Right ventricle myocardium inferior (tissue), 1 donor: ENCODE measurements around the gene GULP1. TPM values are rescaled to one million over a fixed set of nuclear protein-coding genes. Genes with fewer than 3 reads are reported as not detected.

Source experiments
- ATAC-seq: fragments of 200-7000 bp; cut with Tn5 transposase; one replicate; pipeline ENCODE4 v1.9.1; 2020; ENCODE audit warnings: mild to moderate bottlenecking, moderate library complexity
- DNase-seq: peaks from one replicate; pipeline ENCODE4 v3.0.0; 2021; ENCODE audit errors: missing footprints
- intact Hi-C: fragments of 100-400 bp; cut with DNase I; formaldehyde crosslinking; loops from one replicate; pipeline ENCODE4 v1.11.0; 2022
- total RNA-seq: library from RNA; stranded (reverse); fragmentation: NEBNext Ultra II Directional; extraction: Animal tissue kit (Norgen Biotek cat#: 25700); gene quantifications from one replicate; pipeline ENCODE4 v1.2.1, GENCODE V29; 2021
- donor health status: DM: no; HTN: yes; CAD: no; lungs with severe emphysema.

GULP1 gene
- total RNA-seq, 1 donor from 2014 or later, result 6.7 TPM

DNA sequence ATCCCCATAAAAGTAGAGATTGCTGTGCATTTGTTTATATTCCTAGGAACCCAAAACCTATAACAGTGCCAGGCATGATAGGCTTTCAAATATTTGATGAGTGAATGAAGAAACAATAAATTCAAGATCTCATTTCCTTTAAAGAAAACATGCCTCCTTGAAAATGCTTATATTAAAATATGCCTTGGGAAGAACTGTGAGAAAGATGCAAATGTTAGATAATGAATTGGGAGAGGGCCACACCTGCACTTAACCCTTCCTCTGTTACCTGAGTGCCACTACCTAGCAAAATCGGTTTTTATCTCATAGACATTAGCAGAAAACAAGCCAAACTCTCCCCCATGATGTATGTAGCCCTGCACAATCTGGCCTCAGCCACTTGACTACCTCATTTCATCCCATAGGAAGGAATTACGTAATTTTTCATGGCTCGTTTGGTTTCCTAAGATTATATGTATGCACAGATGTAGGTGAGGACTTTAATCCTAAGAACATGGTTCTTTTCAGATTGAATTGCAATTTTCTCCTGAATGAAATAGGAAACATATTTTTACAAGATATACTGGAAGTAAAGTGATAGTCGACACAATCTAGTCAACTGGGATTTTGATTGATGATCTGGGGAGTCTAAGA, 25.2 kb downstream of the GULP1 start:
- ATAC-seq, result no peak
- intact Hi-C loops, result no loop called here

DNA sequence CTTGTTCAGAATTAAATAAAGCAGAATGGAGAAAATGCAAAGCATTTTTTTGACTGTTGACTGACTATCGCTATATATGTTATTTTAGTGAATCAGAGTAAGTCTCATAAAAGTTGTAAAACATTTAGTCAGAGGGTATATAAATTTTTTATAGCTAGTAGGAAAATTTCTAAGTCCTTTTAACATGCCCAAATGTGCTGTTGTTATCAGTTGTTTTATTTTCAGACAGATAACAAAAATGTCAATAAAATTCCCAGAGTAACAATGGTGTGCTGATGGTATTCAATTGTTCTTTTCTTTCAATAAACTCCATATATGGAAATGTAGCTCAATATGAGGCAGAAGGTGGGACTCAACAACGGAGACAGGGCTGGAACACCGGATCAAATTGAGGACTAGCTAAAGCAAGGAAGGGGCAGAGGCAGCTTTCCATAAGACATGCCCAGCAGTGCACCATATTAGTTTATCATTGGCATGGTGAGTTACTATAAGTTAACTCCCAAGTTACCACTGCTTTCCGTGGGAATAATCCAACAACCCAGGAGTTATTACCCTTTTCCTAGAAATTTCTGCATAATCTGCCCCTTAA, 26.6 kb downstream of the GULP1 start:
- no peak for ATAC-seq
- no peak for DNase-seq
- intact Hi-C loops, result no loop called here

More for the DNA sequence above, 25.2 kb downstream of the GULP1 start:
- DNase-seq, result no peak

DNA sequence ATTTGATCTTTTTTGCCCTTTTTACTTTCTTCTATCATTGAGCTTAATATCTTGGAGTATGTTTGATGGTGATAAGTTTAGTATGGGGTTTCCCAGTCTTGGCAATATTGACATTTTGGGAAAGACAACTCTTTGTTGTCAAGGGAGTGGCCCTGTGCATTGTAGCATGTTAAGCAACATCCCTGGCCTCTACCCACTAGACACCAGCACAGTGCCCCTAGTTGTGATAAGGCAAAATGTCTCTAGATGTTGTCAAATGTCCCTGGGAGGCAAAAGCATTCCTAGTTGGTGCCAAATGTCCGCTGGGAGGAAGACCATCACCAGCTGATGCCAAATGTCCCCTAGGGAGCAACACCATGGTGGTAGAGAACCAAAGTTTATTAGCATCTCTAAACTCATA, 28.2 kb downstream of the GULP1 start:
- intact Hi-C loops, result no loop called here
- ATAC-seq (no peak), DNase-seq (no peak)

DNA sequence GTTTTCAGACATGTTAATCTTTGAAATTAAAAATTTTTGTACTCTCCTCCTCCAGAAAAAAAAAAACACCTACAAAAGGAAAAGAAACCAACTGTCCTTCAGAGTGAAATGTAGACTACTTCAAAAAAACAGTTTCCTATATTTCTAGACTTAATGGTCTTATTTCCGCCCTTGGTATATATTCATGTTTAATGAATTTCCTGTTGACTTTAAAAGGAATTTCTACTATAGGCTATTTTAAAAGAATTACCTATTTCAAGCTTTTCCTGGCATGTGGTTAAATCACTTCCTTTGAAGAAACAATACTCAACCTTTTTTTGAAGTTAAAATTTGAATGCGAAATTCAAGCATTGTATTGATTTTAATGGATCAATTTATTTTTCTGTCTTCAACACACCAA, 29.2 kb downstream of the GULP1 start:
- intact Hi-C loops, result no loop called here
- ATAC-seq, result no peak
- DNase-seq, result no peak

DNA sequence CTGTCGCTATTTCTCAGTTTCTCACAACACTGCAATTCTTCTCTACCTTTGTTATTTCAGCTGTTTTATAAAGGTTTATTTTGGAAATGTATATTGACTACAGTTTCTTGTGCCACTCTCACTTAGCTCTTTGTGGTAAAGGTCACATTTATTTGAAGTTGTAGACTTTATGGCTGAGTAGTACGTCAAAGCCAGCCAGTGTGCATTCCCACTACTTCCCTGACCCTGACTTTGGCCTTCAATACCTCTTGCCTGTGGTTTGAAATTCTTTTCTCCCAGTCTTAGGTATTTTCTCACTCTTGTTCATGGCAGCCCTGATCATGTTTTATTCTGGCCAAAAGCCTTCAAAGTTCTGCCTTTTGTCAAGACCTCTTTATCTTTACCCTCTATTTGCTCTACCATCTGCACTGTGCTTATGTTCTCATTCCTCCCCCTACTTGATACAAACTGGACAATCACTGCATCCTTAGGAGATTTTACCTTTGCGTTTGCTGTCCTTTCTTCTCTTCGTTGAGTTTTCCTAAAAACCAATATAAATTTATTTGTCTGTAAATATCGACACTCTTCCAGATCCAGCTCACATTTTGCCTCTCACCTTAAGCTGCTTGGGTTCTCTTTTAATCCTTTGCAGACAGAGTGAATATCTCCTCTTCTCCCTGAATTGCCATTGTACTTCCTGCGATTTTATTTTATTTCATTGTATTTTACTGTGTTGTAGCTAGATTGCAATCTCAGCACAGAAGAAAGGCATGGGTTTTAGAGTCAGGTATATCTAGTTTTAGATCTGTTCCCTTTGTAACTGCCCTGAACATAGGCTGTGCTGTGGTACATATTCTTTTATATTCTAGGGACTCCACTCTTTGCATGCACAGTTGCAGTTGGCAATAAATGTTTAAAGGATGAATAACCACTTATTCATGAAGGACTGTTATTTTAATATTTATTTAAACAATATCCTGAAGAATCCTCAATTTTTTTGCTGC, 31.2 kb downstream of the GULP1 start:
- ATAC-seq, result no peak
- DNase-seq, result no peak
- intact Hi-C loops, result no loop called here

DNA sequence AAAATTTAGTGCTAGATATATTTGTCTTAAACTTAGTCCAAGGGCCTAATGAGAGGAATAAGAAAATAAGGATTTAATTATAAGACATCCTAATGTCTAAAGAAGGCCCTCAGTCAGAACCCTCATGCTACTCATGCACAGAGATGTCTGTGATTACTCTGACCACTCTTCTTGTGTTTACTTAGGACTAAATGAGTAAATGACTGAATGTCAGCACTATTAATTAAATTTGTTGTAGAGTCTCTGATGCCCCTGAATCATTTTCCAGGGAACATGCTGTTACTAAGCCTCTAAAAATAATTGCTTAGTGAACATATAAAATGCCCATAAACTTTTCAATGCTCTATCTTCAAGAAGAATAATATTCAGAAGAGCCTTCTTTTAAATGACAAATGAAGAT, 32.4 kb downstream of the GULP1 start:
- ATAC-seq (no peak), DNase-seq (no peak)
- intact Hi-C loops, result no loop called here

DNA sequence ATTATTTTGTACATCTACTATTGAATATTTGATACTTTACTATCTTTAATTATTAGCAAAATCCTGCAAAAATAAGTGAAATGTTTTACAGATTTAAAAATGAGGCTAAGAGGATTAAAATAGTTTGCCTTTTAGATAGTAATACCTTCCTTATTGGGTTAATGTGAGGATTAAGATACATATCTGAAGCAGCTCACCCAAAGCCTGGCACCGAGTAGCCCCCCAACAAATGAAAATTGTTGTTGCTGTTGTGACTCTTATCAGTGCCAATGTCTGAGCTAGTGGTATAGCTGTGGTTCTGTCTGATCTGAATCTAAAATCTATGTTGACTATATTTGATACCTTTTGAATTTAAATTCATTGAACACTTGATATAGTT, 34.6 kb downstream of the GULP1 start:
- ATAC-seq (no peak), DNase-seq (no peak)
- intact Hi-C loops, result no loop called here

DNA sequence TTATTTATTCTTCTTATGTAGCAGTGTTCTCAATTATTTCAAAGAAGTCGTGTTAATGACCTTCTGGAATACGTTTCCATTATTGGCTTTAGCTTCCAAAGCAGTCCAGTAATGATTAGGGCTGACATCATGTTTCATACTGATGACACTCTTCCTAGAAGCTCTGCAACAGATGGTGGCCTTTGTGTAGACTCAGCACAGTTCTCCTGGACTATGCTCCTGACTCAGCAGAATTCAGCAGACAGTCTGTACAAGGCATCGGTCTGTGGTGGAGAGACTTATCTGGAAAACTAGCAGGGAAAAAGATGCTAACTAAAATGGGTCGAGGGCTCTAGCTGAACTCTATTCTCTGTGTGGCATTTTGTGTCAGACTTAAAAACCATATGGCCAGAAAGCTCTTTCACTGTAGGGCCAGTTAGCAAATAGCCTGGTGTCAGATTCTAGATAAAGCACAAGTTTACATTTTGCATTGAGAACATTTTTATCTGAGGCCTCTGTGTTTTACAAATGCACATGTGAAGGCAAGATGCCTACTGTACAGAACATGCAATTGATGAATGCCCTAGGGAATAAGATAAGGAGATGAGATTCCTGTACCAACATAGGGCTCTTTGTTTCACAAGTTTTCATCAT, 35.1 kb downstream of the GULP1 start:
- intact Hi-C loops, result no loop called here
- DNase-seq, result no peak
- ATAC-seq, result peak; percentile 67

DNA sequence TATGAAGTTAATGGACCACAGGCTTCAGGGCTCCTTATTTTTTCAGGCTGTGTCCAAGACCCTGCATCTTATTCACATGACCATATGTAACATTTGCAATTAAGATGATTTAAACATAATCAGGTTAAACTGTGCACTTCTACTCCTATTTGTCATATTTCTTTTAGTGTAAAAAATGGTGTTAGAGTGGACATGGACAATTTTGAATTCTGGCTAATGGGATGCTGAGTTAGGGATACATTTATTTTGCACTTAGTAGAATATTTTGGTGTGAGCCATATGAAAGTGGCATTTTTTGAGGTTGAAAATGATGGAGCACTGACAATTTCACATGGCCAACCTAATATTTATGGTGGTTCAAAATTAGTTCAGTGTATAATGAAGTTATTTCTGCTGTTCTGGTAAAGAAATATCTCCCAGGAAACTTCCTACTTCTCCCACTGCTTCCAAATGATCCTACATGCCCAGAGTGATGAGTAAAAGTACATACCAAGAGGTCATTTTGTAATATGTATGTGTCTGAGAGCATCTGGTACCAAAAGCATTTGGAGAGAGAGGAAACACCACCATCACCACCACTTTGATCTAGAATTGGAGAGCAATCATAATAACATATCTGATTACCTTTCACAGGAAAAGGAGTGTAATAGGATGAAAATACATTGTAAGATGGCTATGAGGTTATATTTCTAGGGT, 36.0 kb downstream of the GULP1 start:
- no peak for ATAC-seq
- no peak for DNase-seq
- intact Hi-C loops, result no loop called here

DNA sequence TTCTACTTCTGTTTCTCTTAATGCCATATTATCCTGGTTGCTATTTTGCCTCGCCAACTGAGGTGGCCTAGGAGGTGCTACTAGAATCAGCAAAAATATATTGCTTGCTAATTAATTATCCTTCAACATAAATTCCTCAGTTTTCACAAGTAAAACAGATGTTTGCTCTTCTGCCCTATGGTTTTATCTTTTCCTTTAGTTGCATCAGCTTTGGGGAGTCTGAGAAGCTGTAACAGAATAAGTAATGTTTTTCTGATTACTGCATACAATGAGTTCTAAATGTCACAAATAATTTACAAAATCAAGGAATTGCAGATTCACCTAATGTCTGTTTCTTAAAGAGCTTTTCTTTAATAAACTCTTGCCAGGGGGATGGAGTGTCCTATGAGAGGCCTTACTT, 36.7 kb downstream of the GULP1 start:
- intact Hi-C loops, result no loop called here
- ATAC-seq (no peak), DNase-seq (no peak)

DNA sequence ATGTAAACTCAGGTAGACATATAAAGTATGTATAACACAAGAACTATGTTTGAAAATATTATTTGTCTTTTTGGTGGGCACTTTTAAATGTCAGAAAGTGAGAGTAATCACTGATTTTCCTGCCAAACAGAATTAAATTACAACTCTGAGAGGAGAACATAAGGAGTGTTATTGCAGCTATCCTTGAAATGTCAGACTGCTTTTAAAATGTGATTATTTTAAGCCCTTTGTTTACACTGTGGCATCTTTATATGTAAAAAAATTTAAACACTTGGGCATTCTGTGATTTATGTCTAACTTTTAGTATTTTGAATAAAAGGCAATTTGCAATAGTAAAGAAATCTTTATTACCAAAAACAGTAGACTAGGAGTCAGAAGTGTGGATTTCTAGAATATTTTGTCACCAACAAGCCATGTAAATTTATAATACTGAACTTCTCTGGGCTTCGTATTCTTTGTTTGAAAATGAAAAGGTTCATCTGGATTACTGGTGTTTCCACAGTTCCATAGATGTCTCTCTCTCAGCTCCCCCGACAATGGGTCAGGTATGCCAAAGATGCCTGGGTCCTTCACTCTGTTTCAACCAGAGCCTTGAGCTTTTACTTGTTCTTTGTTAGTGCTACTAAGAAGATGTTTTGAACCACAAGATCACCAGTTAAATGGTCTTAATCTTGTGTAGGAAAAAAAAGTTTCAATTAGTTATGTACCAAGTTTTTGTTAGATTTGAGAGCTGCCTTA, 38.8 kb downstream of the GULP1 start:
- intact Hi-C loops, result loop anchor here (5.0 kb wide), 1 partner anchor 38 kb away; the partner anchor contains the start of gene GULP1
- DNase-seq, result no peak
- ATAC-seq, result no peak

DNA sequence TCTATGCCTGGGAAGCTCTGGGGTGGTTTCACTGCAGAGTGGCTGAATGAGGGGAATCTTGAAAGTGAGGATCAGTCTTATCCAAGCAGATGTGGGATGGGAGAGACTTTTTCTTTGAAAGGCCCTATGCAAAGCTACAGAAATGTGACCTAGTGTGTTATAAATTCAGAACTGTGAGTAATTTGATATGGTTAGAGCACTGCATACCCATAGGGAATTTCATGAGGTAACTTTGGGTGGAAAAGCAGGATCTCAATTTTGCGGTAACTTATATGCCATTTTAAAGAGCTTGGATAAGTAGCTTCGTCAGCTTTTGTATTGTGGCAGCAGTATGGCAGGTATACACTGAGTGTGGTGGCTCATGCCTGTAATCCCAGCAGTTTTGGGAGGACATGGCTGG, 40.9 kb downstream of the GULP1 start:
- intact Hi-C loops, result loop anchor here (5.0 kb wide), 1 partner anchor 40 kb away; the partner anchor contains the start of gene GULP1
- no peak for ATAC-seq
- DNase-seq, result no peak

DNA sequence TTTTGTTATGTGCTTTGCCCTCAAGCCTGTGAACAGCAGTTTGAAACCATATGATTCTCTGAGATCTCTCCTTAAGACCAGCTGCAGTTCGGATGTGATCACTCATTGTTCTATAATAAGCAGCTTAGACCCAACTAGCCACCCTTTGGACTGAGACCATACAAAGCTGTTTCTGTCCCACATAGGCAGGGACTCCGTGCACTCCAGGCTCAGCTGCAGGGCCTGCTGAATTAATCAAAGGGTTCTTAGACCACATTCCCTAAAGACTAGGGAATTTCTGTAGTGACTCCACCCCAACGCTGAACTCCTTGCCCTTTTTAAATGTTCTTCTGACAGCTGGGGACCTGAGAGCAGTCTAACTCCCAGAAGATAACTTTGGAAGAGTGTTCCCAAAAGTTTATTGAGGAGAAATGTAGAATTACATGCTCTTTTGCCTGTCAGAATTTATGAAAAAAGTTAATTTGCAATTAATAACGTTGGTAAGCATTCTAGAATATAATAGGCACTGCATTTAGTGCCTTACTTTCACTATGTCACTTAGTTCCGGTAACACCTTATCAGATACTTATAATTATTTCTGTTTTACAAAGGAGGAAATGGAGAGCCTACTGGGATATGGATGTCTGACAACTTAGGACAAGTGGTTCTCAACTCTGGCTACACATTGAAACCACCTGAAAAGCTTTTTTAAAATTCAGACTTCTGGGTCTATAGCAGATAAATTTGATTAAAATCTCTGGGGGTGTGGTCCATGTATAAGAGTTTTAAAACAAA, 42.3 kb downstream of the GULP1 start:
- ATAC-seq, result peak; percentile 90
- DNase-seq, result peak; percentile 64
- intact Hi-C loops, result loop anchor here (5.0 kb wide), 1 partner anchor 42 kb away; the partner anchor contains the start of gene GULP1

DNA sequence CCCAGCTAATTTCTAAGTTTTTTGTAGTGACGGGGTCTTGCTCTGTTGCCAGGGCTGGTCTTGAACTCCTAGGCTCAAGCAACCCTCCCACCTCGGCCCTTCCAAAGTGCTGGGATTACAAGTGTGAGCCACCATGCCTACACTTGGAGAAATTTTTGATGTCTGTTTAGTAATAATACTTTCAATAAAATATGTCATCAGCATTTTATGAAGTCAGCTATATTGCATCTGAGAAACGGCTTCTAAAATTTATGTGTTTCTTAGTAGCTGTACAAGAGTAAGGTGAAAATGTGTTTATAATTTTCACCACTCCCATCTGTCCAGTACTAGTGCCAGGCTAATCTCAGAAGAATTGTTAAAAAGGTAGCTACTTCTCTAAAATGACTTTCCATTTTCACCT, 46.8 kb downstream of the GULP1 start:
- intact Hi-C loops, result no loop called here
- DNase-seq (no peak), ATAC-seq (no peak)

DNA sequence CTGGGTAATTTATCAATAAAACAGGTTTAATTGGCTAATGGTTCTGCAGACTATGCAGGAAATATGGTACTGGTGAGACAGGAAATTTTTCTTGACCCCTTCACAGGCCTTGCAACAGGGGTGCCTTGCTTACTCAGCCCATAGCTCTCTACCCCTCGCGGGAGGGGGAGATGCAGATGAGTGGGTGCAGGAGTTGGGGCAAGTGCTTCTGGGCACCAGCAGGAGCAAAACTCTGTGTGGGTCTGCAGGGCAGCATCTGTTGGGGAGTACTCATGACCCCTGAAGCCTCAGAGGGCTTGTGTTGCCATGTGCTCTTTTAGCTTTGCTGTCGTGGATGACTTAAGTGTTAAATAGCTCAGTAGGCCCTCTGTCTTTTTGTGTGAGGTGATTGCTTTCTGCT, 48.6 kb downstream of the GULP1 start:
- ATAC-seq (no peak), DNase-seq (no peak)
- intact Hi-C loops, result no loop called here

DNA sequence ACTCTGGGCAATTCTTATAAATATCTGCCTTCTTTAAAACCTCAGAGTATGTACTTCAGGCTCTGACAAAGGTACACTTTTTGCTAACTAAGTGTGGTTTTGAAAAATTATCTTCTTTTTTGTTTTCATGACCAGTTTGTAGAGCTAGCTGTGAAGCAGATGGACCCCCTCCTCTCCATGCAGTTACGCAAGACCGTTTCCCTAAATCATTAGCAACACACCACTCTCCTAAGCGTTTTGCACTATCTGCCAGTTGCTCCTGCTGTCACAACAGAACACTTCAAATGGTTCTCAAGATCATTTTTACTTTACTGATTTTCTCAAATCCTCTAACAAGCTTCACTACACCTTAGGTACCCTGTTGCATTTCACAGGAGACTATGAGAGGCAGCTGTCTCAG, 53.3 kb downstream of the GULP1 start:
- DNase-seq (no peak), ATAC-seq (no peak)
- intact Hi-C loops, result no loop called here

DNA sequence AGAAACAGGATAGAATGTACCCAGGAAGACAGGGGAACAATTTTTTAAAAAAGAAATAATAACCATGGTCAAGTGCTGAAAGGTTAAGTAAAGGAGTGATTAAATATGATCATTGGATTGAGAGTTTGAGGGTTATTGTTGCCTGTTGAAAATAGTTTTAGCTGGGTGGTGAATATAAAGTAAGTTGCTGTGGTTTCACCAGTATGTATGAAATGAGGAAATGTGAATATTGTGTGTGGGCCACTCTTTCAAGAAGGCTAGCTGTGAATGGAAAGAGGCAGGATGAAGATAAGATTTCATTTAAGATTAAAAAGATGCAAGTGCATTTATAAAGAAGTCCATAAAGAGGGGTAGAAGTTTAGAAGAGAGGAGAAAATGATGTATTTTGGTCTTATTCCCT, 53.8 kb downstream of the GULP1 start:
- no peak for ATAC-seq
- DNase-seq, result no peak
- intact Hi-C loops, result no loop called here
